GM19455 (cell line): ENCODE results near the gene DIPK1A.
"Not testable (repeated sequence)": the region's sequence is repeated elsewhere in the genome, so short reads cannot be mapped to it uniquely, and the experiment has no call there.

Experiments used
- ATAC-seq: cut with Tn5 transposase; IDR thresholded peaks from one replicate; pipeline ENCODE4 v1.9.1; 2021; ENCODE audit not compliant: unreplicated experiment

The DIPK1A gene

GRCh38 chr1:92921031-92922023 is 39.9 kb downstream of the DIPK1A start:
- no peak for ATAC-seq

DNA sequence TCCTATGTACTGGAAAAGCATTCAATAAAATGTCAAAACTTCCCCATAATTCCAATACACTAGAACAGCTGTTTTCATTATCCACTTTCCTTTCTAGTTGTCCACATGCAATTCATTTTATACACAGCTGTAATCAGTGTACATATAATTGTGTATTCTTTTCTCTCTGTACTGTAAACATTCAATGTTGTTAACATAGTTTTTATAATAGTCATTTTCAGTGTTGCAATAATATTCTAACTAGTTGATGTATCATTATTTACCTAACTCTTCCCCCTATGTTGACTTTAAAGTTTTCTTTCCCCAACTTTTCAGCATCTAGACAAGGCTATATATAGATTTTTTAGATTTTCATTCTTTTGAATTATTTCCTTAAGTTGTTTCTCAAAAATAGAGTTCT is 44.4 kb downstream of the DIPK1A start:
- no peak for ATAC-seq

DNA sequence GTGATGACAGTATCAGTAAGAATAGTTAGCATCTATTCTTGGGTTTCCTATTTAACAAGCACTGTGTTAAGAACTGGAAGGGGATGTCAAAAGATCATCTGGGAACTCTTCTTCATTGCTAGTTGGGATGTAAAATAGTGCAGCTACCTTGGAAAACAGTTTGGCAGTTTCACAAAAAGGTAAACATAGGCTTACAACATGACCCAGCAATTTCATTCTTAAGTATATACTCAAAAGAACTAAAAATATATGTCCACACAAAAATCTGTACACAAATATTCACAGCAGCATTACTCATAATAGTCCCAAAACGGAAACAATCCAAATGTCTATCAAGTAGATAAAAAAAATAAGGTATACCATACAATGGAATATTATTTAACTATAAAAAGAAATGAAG is 45.7 kb downstream of the DIPK1A start:
- ATAC-seq = no peak

GRCh38 chr1:92913093-92913819 is 48.0 kb downstream of the DIPK1A start:
- no peak for ATAC-seq

GRCh38 chr1:92910081-92910480 is 51.2 kb downstream of the DIPK1A start:
- ATAC-seq = no peak

- ATAC-seq = no peak
These were observed 51.9 kb downstream of the DIPK1A start for GRCh38 chr1:92909321-92909720.

- no peak for ATAC-seq
These were observed 53.1 kb downstream of the DIPK1A start for GRCh38 chr1:92907949-92908684.

GRCh38 chr1:92903765-92904164 is 57.5 kb downstream of the DIPK1A start:
- no peak for ATAC-seq

DNA sequence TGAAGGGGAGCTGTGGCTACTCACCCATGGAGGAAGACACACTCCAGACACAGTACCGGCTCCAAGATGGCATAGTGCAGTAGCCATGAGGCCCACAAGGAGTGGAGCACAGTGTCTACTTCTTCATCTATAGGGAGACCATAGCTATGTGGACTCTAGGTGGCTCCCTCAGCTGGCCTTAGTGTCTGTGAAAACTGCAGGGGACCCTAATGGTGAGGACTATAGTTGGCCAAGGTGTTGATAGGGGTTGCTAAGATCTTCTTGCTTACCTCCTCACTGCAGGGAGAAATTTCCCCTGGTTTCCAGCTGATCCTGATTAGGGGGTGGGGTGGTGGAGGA is 58.9 kb downstream of the DIPK1A start:
- ATAC-seq = no peak

DNA sequence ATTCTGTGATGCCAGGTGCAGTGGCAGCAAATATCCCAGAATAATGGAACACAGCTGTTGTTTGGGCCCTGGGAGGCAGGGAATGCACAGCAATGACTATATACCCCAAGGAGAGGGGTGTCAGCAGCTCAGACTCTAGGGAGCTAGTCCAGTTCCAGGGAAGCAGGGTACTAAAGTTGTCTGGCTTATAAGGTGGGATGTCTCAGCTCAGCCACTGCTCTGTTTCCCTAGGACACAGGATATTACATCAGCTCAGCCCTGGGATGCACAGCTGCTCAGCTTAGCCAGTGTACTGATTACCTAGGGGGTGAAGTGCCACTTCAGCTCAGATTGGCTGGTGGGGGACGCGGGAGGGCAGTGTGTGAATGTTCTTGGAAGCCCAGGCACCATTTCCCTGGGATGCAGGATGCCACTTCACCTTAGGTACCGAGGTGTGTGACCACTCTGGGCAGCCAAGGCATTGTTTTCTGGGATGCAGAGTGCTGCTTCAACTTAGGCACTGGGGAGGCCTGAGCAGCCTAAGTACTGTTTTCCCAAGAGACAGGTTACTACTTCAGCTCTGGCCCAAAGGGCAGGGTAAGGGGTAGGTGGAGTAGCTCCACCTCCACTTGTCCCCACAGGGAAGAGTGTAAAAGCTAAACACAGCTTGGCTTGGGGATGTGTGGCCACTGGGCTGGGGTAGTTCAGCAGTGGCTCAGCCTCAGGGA is 59.4 kb downstream of the DIPK1A start:
- ATAC-seq = no peak

- ATAC-seq = no peak
These were observed 60.1 kb downstream of the DIPK1A start for GRCh38 chr1:92901126-92901525.

DNA sequence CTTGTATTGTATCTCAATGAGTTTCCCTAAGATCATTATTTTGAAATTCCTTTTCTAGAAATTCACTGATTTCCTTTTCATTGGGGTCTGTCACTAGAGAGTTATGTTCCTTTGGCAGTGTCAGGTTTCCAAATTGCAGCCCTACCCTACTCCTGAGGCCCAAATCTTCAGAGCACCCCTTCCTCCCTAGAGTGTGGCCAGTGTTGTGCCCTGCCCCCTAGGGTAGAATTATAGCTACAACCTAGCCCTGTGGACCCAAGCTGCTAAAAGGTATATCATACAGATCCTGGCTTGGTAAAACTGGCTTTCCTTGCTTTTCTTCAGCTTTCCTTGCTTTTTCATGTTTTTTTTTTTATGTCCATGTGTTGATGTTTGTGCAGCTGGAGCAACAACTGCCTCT is 60.7 kb downstream of the DIPK1A start:
- ATAC-seq = no peak

GRCh38 chr1:92899780-92900179 is 61.5 kb downstream of the DIPK1A start:
- no peak for ATAC-seq

DNA sequence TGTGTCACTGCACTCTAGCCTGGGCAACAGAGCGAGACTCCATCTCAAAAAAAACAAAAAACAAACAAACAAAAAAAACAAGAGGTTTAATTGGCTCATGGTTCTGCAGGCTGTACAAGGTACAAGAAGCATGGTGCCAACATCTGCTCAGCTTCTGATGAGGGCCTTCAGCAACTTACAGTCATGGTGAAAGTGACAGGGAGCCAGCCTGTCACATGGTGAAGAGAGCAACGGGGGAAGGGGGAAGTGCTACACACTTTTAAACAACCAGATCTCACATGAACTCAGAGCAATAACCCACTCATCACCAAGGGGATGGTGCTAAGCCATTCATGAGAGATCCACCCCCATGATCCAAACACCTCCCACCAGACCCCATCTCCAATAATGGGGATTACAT is 63.2 kb downstream of the DIPK1A start:
- ATAC-seq = not testable (repeated sequence)

- ATAC-seq = no peak
These were observed 73.8 kb downstream of the DIPK1A start for GRCh38 chr1:92887465-92887864.

GRCh38 chr1:92886886-92887419 is 74.3 kb downstream of the DIPK1A start:
- no peak for ATAC-seq

GRCh38 chr1:92884195-92884594 is 77.1 kb downstream of the DIPK1A start:
- no peak for ATAC-seq

- ATAC-seq = no peak
These were observed 78.0 kb downstream of the DIPK1A start for GRCh38 chr1:92883297-92883696.

GRCh38 chr1:92882819-92883218 is 78.4 kb downstream of the DIPK1A start:
- ATAC-seq = no peak

- ATAC-seq = no peak
These were observed 79.9 kb downstream of the DIPK1A start for GRCh38 chr1:92881391-92881790.
